ENCODE measurements around the gene MRPL44. TPM values are rescaled to one million over a fixed set of nuclear protein-coding genes. Genes with fewer than 3 reads are reported as not detected.

MRPL44 gene
- polyA plus RNA-seq, 3 donors = 7.5 to 28.4 (median 25.7) TPM

DNA sequence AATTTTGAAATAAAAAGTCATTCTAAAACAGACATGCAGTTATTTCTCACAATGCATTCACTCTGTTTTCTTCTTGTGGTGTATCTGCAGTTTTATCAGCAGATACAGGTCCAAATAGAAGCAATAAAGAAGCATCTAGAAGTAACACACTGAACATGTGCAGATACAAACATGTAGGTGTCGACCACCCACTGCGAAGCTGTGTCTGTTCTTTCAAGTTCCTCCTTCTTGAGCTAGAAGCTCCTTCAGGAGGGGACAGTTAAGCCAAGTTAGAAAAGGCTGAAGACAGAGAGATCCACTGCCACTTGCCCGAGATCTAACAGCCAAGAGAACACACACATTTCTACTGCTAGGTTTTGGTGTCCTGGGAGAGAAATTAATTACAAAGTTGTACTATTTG is 42.2 kb upstream of the MRPL44 start:
- H3K9ac ChIP-seq (ENCODE audit: insufficient read depth, low read length, poor library complexity, severe bottlenecking) = no peak overlapping the region
- Mint-ChIP-seq H3K36me3 (peaks cover 28 to 50% of the 10 kb centered on the region in 2 donors), H3K27ac (peak overlapping the region in 6 of 7 donors; percentile 18 to 83 (median 44)), H3K4me1 (peaks cover 64% of the 10 kb centered on the region), H3K4me3 (no peak overlapping the region), H3K27me3 (ENCODE audit: low read depth in 3 of 3) (peaks cover 0 to 3% (median 0%) of the 10 kb centered on the region in 3 donors), H3K9me3 (no peaks in the 10 kb centered on the region)
- no peaks in the 10 kb centered on the region for H3K27me3 ChIP-seq (ENCODE audit: control insufficient read depth in 2 of 2, insufficient read depth in 2 of 2, low read length in 2 of 2)
- 15% methylated on average over 2 of the region's 3 CpGs for WGBS (ENCODE audit: insufficient coverage)
- TF ChIP-seq, protein P1, sequence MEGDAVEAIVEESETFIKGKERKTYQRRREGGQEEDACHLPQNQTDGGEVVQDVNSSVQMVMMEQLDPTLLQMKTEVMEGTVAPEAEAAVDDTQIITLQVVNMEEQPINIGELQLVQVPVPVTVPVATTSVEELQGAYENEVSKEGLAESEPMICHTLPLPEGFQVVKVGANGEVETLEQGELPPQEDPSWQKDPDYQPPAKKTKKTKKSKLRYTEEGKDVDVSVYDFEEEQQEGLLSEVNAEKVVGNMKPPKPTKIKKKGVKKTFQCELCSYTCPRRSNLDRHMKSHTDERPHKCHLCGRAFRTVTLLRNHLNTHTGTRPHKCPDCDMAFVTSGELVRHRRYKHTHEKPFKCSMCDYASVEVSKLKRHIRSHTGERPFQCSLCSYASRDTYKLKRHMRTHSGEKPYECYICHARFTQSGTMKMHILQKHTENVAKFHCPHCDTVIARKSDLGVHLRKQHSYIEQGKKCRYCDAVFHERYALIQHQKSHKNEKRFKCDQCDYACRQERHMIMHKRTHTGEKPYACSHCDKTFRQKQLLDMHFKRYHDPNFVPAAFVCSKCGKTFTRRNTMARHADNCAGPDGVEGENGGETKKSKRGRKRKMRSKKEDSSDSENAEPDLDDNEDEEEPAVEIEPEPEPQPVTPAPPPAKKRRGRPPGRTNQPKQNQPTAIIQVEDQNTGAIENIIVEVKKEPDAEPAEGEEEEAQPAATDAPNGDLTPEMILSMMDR (IDR thresholded peaks at IDR 0.05) = no peak
- H4K20me1 ChIP-seq (ENCODE audit: insufficient read depth, low read length) = peaks cover 64% of the 10 kb centered on the region
- peak overlapping the region in 1 of 2 donors; percentile 54 for H3K27ac ChIP-seq (ENCODE audit: low read depth in 1 of 2, low read length in 2 of 2)
- peaks cover 93% of the 10 kb centered on the region for H3K79me2 ChIP-seq (ENCODE audit: insufficient read depth, low read length)
- H3K4me2 ChIP-seq (replicated peaks; ENCODE audit: extremely low read depth, low read length, poor library complexity, severe bottlenecking) = no peak overlapping the region
- H2AFZ ChIP-seq (ENCODE audit: insufficient read depth, low read depth, low read length, poor library complexity, severe bottlenecking) = no peak overlapping the region
- peaks cover 9 to 26% of the 10 kb centered on the region in 2 donors for H3K36me3 ChIP-seq (replicated peaks in 1 of 2; ENCODE audit: control insufficient read depth in 1 of 2, insufficient read depth in 2 of 2, low read length in 2 of 2)
- no peaks in the 10 kb centered on the region for H3K9me3 ChIP-seq (replicated peaks in 1 of 2; ENCODE audit: control insufficient read depth in 1 of 2, insufficient read depth in 1 of 2, low read length in 2 of 2)
- intact Hi-C loops (cut with micrococcal nuclease) = loop anchor here in 1 of 2 donors (2.0 kb wide), 1 partner anchor 14 kb away; no protein-coding TSS in a partner anchor
- peaks cover 49 to 64% of the 10 kb centered on the region in 2 donors for H3K4me1 ChIP-seq (ENCODE audit: control insufficient read depth in 1 of 2, insufficient read depth in 2 of 2, low read length in 2 of 2)
- H3K4me3 ChIP-seq (replicated peaks in 1 of 3; ENCODE audit: low read depth in 2 of 3, low read length in 3 of 3) = no peak overlapping the region
- DNase-seq = no peak

DNA sequence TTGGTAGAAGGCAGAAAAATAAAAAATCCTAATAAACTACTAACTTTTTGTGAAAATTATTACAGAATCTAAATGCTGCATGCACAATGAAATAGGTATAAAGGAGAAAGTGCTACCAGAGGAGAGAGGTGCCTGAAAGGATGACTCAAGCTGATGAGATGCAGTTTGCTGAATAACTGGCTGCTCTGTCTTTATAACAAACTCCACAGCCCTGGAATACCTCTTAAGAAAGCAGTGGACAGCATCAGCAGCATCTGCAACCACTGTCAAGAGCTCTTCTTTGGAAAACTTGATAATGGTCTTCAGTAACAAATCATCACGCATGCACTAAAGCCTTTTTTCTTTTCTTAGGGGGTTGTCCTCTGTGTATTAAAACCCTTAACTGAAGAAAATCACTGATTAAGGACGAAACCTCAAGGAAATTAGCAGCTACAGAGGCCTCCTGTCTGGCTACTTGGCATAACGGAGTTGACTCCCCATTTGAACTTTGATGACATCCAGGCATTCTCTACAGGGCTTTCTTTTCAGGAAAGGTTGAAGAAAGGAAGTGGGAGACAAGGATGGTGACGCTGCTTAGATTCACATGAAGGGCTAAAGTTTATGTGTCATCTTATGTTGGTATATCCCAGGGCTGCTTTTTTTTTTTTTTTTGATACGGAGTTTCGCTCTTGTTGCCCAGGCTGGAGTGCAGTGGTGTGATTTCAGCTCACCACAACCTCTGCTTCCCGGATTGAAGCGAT is 40.9 kb upstream of the MRPL44 start:
- Mint-ChIP-seq H3K36me3 (peaks cover 23 to 39% of the 10 kb centered on the region in 2 donors), H3K4me3 (no peak overlapping the region), H3K27ac (peak overlapping the region; percentile 24 to 93 (median 90)), H3K27me3 (ENCODE audit: low read depth in 3 of 3) (peaks cover 0 to 3% (median 0%) of the 10 kb centered on the region in 3 donors), H3K4me1 (peaks cover 74% of the 10 kb centered on the region), H3K9me3 (no peaks in the 10 kb centered on the region)
- H2AFZ ChIP-seq (ENCODE audit: insufficient read depth, low read depth, low read length, poor library complexity, severe bottlenecking) = no peak overlapping the region
- no peak for DNase-seq
- H3K4me1 ChIP-seq (ENCODE audit: control insufficient read depth in 1 of 2, insufficient read depth in 2 of 2, low read length in 2 of 2) = peaks cover 58 to 73% of the 10 kb centered on the region in 2 donors
- H3K27me3 ChIP-seq (ENCODE audit: control insufficient read depth in 2 of 2, insufficient read depth in 2 of 2, low read length in 2 of 2) = no peaks in the 10 kb centered on the region
- intact Hi-C loops (cut with micrococcal nuclease) = no loop called here
- H3K9me3 ChIP-seq (replicated peaks in 1 of 2; ENCODE audit: control insufficient read depth in 1 of 2, insufficient read depth in 1 of 2, low read length in 2 of 2) = no peaks in the 10 kb centered on the region
- H3K79me2 ChIP-seq (ENCODE audit: insufficient read depth, low read length) = peaks cover 95% of the 10 kb centered on the region
- 100% methylated on average over 1 of the region's 8 CpGs for WGBS (ENCODE audit: insufficient coverage)
- TF ChIP-seq, protein P1 (IDR thresholded peaks at IDR 0.05) = no peak
- H4K20me1 ChIP-seq (ENCODE audit: insufficient read depth, low read length) = peaks cover 65% of the 10 kb centered on the region
- H3K4me2 ChIP-seq (replicated peaks; ENCODE audit: extremely low read depth, low read length, poor library complexity, severe bottlenecking) = no peak overlapping the region
- peak overlapping the region; percentile 76 to 81 for H3K27ac ChIP-seq (ENCODE audit: low read depth in 1 of 2, low read length in 2 of 2)
- H3K36me3 ChIP-seq (replicated peaks in 1 of 2; ENCODE audit: control insufficient read depth in 1 of 2, insufficient read depth in 2 of 2, low read length in 2 of 2) = peaks cover 8 to 26% of the 10 kb centered on the region in 2 donors
- H3K9ac ChIP-seq (ENCODE audit: insufficient read depth, low read length, poor library complexity, severe bottlenecking) = no peak overlapping the region
- H3K4me3 ChIP-seq (replicated peaks in 1 of 3; ENCODE audit: low read depth in 2 of 3, low read length in 3 of 3) = no peak overlapping the region

Data from CD14-positive monocyte (primary cell).